HL-60/S4 (cell line): Measurements from ENCODE around the gene USP17L22.
"Not testable (repeated sequence)": the region's sequence is repeated elsewhere in the genome, so short reads cannot be mapped to it uniquely, and the experiment has no call there.

ENCODE experiments used
- in situ Hi-C: fragments of 300-500 bp; cut with MboI; formaldehyde crosslinking; loops from 2 replicates; pipeline ENCODE4 v1.14.3; 2022; ENCODE audit warnings: low sequenced_read_pairs

Gene USP17L22, protein sequence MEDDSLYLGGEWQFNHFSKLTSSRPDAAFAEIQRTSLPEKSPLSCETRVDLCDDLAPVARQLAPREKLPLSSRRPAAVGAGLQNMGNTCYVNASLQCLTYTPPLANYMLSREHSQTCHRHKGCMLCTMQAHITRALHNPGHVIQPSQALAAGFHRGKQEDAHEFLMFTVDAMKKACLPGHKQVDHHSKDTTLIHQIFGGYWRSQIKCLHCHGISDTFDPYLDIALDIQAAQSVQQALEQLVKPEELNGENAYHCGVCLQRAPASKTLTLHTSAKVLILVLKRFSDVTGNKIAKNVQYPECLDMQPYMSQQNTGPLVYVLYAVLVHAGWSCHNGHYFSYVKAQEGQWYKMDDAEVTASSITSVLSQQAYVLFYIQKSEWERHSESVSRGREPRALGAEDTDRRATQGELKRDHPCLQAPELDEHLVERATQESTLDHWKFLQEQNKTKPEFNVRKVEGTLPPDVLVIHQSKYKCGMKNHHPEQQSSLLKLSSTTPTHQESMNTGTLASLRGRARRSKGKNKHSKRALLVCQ

DNA sequence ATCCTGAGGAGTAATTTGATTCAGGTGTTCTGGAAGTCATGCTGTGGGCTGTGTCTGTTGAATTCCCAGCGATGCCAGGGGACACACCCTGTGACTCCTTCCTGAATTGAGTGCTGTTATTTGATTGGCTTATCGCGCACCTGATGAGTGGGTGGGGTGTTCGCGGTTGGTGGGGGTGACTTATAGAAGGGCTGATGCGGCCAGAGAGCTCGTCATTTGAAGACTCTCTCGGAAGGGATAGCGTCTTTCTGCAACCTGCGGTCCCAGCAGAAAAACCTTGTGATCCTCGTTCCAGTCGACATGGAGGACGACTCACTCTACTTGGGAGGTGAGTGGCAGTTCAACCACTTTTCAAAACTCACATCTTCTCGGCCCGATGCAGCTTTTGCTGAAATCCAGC is at the start of gene USP17L22:
Gene USP17L22 (plus strand): TSS at position 301 of the 400 bp plus-strand sequence. CDS start 0 bp downstream, at position 301.
- in situ Hi-C loops: not testable (repeated sequence)

DNA sequence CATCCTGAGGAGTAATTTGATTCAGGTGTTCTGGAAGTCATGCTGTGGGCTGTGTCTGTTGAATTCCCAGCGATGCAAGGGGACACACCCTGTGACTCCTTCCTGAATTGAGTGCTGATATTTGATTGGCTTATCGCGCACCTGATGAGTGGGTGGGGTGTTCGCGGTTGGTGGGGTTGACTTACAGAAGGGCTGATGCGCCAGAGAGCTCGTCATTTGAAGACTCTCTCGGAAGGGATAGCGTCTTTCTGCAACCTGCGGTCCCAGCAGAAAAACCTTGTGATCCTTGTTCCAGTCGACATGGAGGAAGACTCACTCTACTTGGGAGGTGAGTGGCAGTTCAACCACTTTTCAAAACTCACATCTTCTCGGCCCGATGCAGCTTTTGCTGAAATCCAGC is 47.6 kb upstream of the USP17L22 start, which contains the start of gene USP17L12:
Gene USP17L12 (plus strand): TSS at position 301 of the 400 bp plus-strand sequence. CDS start 0 bp downstream, at position 301.
- in situ Hi-C loops: not testable (repeated sequence)

DNA sequence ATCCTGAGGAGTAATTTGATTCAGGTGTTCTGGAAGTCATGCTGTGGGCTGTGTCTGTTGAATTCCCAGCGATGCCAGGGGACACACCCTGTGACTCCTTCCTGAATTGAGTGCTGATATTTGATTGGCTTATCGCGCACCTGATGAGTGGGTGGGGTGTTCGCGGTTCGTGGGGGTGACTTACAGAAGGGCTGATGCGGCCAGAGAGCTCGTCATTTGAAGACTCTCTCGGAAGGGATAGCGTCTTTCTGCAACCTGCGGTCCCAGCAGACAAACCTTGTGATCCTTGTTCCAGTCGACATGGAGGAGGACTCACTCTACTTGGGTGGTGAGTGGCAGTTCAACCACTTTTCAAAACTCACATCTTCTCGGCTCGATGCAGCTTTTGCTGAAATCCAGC is 42.8 kb upstream of the USP17L22 start, which contains the start of gene USP17L13:
Gene USP17L13 (plus strand): TSS at position 301 of the 400 bp plus-strand sequence. CDS start 0 bp downstream, at position 301.
- in situ Hi-C loops: not testable (repeated sequence)

DNA sequence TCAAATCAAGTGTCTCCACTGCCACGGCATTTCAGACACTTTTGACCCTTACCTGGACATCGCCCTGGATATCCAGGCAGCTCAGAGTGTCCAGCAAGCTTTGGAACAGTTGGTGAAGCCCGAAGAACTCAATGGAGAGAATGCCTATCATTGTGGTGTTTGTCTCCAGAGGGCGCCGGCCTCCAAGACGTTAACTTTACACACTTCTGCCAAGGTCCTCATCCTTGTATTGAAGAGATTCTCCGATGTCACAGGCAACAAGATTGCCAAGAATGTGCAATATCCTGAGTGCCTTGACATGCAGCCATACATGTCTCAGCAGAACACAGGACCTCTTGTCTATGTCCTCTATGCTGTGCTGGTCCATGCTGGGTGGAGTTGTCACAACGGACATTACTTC is 37.2 kb upstream of the USP17L22 start:
- in situ Hi-C loops: not testable (repeated sequence)

DNA sequence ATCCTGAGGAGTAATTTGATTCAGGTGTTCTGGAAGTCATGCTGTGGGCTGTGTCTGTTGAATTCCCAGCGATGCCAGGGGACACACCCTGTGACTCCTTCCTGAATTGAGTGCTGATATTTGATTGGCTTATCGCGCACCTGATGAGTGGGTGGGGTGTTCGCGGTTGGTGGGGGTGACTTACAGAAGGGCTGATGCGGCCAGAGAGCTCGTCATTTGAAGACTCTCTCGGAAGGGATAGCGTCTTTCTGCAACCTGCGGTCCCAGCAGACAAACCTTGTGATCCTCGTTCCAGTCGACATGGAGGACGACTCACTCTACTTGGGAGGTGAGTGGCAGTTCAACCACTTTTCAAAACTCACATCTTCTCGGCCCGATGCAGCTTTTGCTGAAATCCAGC is 33.3 kb upstream of the USP17L22 start, which contains the start of gene USP17L15:
Gene USP17L15 (plus strand): TSS at position 301 of the 400 bp plus-strand sequence. CDS start 0 bp downstream, at position 301.
- in situ Hi-C loops: not testable (repeated sequence)

DNA sequence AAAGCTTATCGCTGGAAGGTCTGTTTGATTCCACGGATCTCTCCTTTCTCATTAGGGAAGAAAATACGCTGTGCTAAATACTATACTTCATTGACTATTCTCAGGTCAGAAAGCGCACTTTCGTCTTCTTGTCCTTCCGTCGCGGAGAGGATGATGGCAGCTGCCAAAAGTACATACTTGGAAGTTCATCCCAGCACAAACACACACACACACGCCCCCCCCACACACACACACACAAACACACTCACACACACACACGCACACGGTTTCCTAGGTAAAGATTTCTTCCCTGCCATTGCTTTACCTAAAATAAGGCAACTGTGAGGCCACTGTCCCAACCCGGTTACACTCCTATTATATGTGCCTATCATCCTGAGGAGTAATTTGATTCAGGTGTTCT is 29.0 kb upstream of the USP17L22 start:
- in situ Hi-C loops: not testable (repeated sequence)

DNA sequence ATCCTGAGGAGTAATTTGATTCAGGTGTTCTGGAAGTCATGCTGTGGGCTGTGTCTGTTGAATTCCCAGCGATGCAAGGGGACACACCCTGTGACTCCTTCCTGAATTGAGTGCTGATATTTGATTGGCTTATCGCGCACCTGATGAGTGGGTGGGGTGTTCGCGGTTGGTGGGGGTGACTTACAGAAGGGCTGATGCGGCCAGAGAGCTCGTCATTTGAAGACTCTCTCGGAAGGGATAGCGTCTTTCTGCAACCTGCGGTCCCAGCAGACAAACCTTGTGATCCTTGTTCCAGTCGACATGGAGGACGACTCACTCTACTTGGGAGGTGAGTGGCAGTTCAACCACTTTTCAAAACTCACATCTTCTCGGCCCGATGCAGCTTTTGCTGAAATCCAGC is 23.8 kb upstream of the USP17L22 start, which contains the start of gene USP17L17:
Gene USP17L17 (plus strand): TSS at position 301 of the 400 bp plus-strand sequence. CDS start 0 bp downstream, at position 301.
- in situ Hi-C loops: not testable (repeated sequence)

DNA sequence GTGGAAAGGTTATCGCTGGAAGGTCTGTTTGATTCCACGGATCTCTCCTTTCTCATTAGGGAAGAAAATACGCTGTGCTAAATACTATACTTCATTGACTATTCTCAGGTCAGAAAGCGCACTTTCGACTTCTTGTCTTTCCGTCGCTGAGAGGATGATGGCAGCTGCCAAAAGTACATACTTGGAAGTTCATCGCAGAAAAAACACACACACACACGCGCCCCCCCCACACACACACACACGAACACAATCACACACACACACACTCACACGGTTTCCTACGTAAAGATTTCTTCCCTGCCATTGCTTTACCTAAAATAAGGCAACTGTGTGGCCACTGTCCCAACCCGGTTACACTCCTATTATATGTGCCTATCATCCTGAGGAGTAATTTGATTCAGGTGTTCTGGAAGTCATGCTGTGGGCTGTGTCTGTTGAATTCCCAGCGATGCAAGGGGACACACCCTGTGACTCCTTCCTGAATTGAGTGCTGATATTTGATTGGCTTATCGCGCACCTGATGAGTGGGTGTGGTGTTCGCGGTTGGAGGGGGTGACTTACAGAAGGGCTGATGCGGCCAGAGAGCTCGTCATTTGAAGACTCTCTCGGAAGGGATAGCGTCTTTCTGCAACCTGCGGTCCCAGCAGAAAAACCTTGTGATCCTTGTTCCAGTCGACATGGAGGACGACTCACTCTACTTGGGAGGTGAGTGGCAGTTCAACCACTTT is 19.3 kb upstream of the USP17L22 start, which contains the start of gene USP17L18:
Gene USP17L18 (plus strand): TSS at position 678 of the 728 bp plus-strand sequence. CDS start 0 bp downstream, at position 678.
- in situ Hi-C loops: not testable (repeated sequence)

DNA sequence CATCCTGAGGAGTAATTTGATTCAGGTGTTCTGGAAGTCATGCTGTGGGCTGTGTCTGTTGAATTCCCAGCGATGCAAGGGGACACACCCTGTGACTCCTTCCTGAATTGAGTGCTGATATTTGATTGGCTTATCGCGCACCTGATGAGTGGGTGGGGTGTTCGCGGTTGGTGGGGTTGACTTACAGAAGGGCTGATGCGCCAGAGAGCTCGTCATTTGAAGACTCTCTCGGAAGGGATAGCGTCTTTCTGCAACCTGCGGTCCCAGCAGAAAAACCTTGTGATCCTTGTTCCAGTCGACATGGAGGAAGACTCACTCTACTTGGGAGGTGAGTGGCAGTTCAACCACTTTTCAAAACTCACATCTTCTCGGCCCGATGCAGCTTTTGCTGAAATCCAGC is 14.3 kb upstream of the USP17L22 start, which contains the start of gene USP17L19:
Gene USP17L19 (plus strand): TSS at position 301 of the 400 bp plus-strand sequence. CDS start 0 bp downstream, at position 301.
- in situ Hi-C loops: not testable (repeated sequence)

DNA sequence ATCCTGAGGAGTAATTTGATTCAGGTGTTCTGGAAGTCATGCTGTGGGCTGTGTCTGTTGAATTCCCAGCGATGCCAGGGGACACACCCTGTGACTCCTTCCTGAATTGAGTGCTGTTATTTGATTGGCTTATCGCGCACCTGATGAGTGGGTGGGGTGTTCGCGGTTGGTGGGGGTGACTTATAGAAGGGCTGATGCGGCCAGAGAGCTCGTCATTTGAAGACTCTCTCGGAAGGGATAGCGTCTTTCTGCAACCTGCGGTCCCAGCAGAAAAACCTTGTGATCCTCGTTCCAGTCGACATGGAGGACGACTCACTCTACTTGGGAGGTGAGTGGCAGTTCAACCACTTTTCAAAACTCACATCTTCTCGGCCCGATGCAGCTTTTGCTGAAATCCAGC is 9.6 kb upstream of the USP17L22 start, which contains the start of gene USP17L20:
Gene USP17L20 (plus strand): TSS at position 301 of the 400 bp plus-strand sequence. CDS start 0 bp downstream, at position 301.
- in situ Hi-C loops: not testable (repeated sequence)

DNA sequence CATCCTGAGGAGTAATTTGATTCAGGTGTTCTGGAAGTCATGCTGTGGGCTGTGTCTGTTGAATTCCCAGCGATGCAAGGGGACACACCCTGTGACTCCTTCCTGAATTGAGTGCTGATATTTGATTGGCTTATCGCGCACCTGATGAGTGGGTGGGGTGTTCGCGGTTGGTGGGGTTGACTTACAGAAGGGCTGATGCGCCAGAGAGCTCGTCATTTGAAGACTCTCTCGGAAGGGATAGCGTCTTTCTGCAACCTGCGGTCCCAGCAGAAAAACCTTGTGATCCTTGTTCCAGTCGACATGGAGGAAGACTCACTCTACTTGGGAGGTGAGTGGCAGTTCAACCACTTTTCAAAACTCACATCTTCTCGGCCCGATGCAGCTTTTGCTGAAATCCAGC is 4.8 kb upstream of the USP17L22 start, which contains the start of gene USP17L21:
Gene USP17L21 (plus strand): TSS at position 301 of the 400 bp plus-strand sequence. CDS start 0 bp downstream, at position 301.
- in situ Hi-C loops: not testable (repeated sequence)

DNA sequence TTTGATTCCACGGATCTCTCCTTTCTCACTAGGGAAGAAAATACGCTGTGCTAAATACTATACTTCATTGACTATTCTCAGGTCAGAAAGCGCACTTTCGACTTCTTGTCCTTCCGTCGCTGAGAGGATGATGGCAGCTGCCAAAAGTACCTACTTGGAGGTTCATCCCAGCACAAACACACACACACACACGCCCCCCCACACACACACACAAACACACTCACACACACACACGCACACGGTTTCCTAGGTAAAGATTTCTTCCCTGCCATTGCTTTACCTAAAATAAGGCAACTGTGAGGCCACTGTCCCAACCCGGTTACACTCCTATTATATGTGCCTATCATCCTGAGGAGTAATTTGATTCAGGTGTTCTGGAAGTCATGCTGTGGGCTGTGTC is 4.3 kb downstream of the USP17L22 start:
- in situ Hi-C loops: not testable (repeated sequence)
